ENCODE data around the gene DOCK6.

Gene DOCK6

DNA sequence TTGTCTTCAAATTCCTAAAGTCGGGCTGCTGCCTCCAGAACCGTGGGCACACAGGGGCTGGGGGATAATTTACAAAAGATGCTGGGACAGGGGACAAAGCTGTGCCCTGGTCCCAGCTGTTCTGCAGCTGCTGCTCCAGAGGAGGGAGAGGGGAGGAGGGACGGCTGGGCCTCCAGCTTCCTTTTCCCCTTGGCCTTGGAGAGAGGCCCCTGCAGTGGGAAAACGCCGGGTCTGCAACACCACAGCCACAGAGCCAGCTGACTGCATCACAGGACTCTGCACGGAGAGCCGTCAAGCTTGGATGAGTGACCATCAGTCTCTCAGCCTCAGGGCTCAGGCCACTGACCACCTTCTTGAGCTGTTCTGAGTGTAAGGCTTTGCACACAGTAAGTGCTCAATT, 6.1 kb downstream of the DOCK6 start:
- no peaks in the 10 kb centered on the region for H3K4me1 ChIP-seq (ENCODE audit: insufficient read depth, poor library complexity, severe bottlenecking)
- DNase-seq (ENCODE audit: low spot score): no peak
- H3K27me3 ChIP-seq (ENCODE audit: insufficient read depth, poor library complexity, severe bottlenecking): no peaks in the 10 kb centered on the region
- H3K9me3 ChIP-seq (ENCODE audit: severe bottlenecking): no peaks in the 10 kb centered on the region
- H3K36me3 ChIP-seq (ENCODE audit: low read depth): peaks cover 16% of the 10 kb centered on the region
- TF ChIP-seq, protein P1, sequence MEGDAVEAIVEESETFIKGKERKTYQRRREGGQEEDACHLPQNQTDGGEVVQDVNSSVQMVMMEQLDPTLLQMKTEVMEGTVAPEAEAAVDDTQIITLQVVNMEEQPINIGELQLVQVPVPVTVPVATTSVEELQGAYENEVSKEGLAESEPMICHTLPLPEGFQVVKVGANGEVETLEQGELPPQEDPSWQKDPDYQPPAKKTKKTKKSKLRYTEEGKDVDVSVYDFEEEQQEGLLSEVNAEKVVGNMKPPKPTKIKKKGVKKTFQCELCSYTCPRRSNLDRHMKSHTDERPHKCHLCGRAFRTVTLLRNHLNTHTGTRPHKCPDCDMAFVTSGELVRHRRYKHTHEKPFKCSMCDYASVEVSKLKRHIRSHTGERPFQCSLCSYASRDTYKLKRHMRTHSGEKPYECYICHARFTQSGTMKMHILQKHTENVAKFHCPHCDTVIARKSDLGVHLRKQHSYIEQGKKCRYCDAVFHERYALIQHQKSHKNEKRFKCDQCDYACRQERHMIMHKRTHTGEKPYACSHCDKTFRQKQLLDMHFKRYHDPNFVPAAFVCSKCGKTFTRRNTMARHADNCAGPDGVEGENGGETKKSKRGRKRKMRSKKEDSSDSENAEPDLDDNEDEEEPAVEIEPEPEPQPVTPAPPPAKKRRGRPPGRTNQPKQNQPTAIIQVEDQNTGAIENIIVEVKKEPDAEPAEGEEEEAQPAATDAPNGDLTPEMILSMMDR (IDR thresholded peaks at IDR 0.05; ENCODE audit: poor library complexity, severe bottlenecking): no peak
- no peak overlapping the region for H3K27ac ChIP-seq (ENCODE audit: poor library complexity, severe bottlenecking)
- no peak overlapping the region for H3K4me3 ChIP-seq (ENCODE audit: severe bottlenecking)
- ATAC-seq (ENCODE audit: low read depth): no peak

DNA sequence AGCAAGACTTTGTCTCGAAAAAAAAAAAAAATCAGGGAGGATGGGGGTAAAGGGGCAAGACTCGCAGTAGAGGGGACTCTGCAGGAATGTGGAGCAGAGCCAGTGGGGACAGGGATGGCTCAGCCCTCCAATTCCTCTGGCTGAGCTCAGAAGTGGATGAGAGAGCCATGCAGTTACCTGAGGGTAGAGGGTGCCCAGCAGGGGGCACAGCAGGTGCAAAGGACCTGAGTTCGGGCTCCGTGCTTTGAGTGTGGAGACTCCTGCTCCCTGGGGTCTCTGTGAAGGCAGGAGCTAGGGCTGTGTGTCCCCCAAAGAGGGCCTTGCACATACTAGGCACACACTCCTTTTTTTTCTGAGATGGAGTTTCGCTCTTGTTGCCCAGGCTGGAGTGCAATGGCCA, 7.7 kb downstream of the DOCK6 start:
- Histone ChIP-seq H3K9me3 (ENCODE audit: severe bottlenecking) (no peaks in the 10 kb centered on the region), H3K4me1 (ENCODE audit: insufficient read depth, poor library complexity, severe bottlenecking) (no peaks in the 10 kb centered on the region), H3K27ac (ENCODE audit: poor library complexity, severe bottlenecking) (no peak overlapping the region), H3K36me3 (ENCODE audit: low read depth) (peaks cover 25% of the 10 kb centered on the region), H3K27me3 (ENCODE audit: insufficient read depth, poor library complexity, severe bottlenecking) (no peaks in the 10 kb centered on the region), H3K4me3 (ENCODE audit: severe bottlenecking) (no peak overlapping the region)
- TF ChIP-seq, protein P1 (IDR thresholded peaks at IDR 0.05; ENCODE audit: poor library complexity, severe bottlenecking): no peak
- DNase-seq (ENCODE audit: low spot score) (no peak), ATAC-seq (ENCODE audit: low read depth) (no peak)

DNA sequence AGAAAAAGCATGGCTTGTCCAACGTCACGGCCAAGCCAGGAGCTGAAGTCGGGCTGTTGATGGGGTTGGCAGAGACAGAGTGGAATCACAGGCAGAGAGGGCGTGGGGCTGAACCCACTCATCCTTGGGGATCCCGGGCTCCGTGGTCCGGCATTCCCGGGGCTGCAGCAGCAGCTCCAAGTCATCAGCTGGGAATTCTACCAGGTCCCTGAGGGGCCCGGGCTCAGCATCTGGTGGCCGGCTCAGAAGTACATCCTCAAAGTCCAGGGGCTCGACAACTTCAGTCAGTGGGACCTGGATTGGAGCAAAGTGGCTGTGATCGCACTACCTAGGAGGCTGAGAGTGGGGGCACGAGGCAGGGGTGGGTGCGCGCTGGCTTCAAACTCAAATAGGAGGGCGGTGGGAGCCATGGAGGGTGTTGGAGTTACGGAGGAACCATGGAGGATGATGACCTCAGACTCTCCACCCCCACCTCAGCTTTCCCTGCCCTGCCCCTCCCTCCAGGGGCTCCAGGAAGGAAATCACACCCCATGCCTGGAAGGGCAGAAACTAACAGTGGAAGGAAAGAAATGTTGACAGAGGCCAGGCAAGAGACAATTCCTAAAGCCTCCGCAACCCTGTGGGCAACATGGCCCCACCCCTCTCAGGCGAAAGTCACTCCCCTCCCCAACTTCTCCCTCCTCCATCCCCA, 9.5 kb downstream of the DOCK6 start:
- H3K4me1 ChIP-seq (ENCODE audit: insufficient read depth, poor library complexity, severe bottlenecking): no peaks in the 10 kb centered on the region
- H3K27ac ChIP-seq (ENCODE audit: poor library complexity, severe bottlenecking): no peak overlapping the region
- ATAC-seq (ENCODE audit: low read depth) (no peak), DNase-seq (ENCODE audit: low spot score) (no peak)
- no peaks in the 10 kb centered on the region for H3K9me3 ChIP-seq (ENCODE audit: severe bottlenecking)
- peaks cover 41% of the 10 kb centered on the region for H3K36me3 ChIP-seq (ENCODE audit: low read depth)
- no peaks in the 10 kb centered on the region for H3K27me3 ChIP-seq (ENCODE audit: insufficient read depth, poor library complexity, severe bottlenecking)
- TF ChIP-seq, protein P1 (IDR thresholded peaks at IDR 0.05; ENCODE audit: poor library complexity, severe bottlenecking): no peak
- H3K4me3 ChIP-seq (ENCODE audit: severe bottlenecking): no peak overlapping the region

DNA sequence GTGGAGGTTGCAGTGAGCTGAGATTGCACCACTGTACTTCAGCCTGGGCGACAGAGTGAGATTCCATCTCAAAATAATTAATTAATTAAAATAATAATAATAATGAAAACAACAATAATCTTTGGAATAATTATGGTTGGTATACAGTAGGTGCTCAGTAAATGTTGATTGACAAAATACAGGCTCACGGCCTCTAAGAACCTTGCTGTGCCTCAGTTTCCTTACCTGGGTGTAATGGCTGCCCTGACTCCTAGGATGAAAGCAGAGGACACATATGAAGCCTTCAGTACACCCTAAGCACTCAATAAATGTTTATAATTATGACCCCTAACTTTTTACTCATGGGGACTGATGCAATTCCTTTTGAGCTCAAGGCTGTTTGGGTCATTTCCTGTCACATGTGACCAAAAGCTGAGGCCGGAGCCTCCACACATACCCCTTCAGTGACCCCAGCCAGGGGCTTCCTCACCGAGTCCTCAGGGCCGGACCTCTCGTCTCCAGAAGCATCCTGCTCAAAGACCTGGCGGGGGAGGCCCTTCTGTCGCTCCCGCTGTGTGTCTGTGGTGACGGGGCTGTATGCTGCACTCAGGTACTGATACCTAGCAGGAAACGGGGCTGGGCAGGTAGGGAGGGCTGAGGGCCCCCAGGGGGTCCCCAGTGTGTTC, 10.5 kb downstream of the DOCK6 start:
- ATAC-seq (ENCODE audit: low read depth) (no peak), DNase-seq (ENCODE audit: low spot score) (no peak)
- no peak overlapping the region for H3K27ac ChIP-seq (ENCODE audit: poor library complexity, severe bottlenecking)
- no peak overlapping the region for H3K4me3 ChIP-seq (ENCODE audit: severe bottlenecking)
- no peaks in the 10 kb centered on the region for H3K4me1 ChIP-seq (ENCODE audit: insufficient read depth, poor library complexity, severe bottlenecking)
- no peaks in the 10 kb centered on the region for H3K27me3 ChIP-seq (ENCODE audit: insufficient read depth, poor library complexity, severe bottlenecking)
- H3K36me3 ChIP-seq (ENCODE audit: low read depth): peaks cover 50% of the 10 kb centered on the region
- TF ChIP-seq, protein P1 (IDR thresholded peaks at IDR 0.05; ENCODE audit: poor library complexity, severe bottlenecking): no peak
- H3K9me3 ChIP-seq (ENCODE audit: severe bottlenecking): no peaks in the 10 kb centered on the region

DNA sequence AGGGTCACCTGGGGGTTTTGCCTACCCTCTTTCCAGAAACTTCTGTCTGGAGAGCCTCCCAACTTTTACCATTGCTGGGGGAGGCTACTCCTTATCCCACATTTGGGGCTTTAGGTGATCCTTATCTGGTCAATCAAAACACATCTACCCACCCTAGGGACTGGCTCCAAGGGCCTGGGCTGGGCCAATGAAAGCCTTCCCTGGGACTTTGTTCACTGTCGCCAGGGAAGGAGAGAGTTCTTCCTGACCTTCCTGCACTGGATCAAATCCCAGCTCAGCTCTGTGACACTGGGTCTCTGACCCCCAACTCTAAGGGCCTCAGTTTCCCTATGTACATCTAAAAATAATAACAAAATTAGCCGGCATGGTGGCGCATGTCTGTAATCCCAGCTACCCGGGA, 11.1 kb downstream of the DOCK6 start:
- Histone ChIP-seq H3K4me1 (ENCODE audit: insufficient read depth, poor library complexity, severe bottlenecking) (no peaks in the 10 kb centered on the region), H3K4me3 (ENCODE audit: severe bottlenecking) (no peak overlapping the region), H3K27me3 (ENCODE audit: insufficient read depth, poor library complexity, severe bottlenecking) (no peaks in the 10 kb centered on the region), H3K36me3 (ENCODE audit: low read depth) (peaks cover 54% of the 10 kb centered on the region), H3K27ac (ENCODE audit: poor library complexity, severe bottlenecking) (no peak overlapping the region), H3K9me3 (ENCODE audit: severe bottlenecking) (no peaks in the 10 kb centered on the region)
- DNase-seq (ENCODE audit: low spot score) (no peak), ATAC-seq (ENCODE audit: low read depth) (no peak)
- TF ChIP-seq, protein P1 (IDR thresholded peaks at IDR 0.05; ENCODE audit: poor library complexity, severe bottlenecking): no peak

All from RWPE2 (cell line).